Activated T-cell treated with anti-CD3 and anti-CD28 coated beads, Interleukin-2, amount 50 U/mL, for 1 hour (primary cell): ENCODE measurements around the gene KCNC3.
"Not testable (repeated sequence)": the region's sequence is repeated elsewhere in the genome, so short reads cannot be mapped to it uniquely, and the experiment has no call there.

ENCODE experiments used
- DNase-seq: peaks from one replicate; pipeline ENCODE4 v3.0.0-alpha.2; 2020

Gene KCNC3

GRCh38 chr19:50352242-50352641 is 23.1 kb upstream of the KCNC3 start:
- DNase-seq, result no peak

DNA sequence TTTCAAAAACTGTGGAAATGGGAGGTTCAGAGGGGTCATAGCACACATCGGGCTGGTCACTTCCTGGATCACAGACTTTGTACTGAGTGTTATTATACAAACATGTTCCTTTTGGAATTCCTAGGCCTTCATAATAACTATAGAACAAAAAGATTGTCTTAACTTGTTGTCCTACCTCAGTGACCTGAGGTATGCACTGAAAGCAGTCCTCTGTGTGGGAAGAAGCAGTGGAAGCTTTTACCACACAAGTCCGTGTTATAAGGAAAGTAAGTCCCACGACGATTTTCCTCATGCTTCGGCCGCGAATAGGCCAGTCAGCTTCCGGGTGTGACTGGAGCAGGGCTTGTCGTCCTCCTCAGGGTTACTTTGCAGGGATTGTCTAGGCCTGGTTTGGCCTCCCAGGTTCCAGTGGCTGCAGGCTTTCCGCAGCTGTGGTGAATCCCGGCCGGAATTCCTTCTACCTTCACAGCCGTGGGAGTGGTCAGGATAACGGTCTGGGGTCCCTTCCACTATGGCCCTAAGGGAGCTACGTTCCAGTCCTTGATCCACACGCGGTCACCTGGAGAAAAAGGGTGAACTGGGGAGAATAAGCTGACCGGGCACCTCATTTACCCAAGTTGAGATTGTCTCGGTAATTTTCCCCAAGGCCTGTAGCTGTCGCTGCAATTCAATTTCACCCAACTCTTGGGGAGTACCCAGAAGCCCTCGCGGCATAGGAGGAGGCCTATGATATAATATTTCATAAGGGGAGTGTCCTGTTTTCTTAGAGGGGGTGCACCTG is 20.3 kb upstream of the KCNC3 start:
- DNase-seq, result no peak

GRCh38 chr19:50347089-50347581 is 18.0 kb upstream of the KCNC3 start:
- not testable (repeated sequence) for DNase-seq

GRCh38 chr19:50344661-50345318 is 15.6 kb upstream of the KCNC3 start:
- DNase-seq, result no peak

DNA sequence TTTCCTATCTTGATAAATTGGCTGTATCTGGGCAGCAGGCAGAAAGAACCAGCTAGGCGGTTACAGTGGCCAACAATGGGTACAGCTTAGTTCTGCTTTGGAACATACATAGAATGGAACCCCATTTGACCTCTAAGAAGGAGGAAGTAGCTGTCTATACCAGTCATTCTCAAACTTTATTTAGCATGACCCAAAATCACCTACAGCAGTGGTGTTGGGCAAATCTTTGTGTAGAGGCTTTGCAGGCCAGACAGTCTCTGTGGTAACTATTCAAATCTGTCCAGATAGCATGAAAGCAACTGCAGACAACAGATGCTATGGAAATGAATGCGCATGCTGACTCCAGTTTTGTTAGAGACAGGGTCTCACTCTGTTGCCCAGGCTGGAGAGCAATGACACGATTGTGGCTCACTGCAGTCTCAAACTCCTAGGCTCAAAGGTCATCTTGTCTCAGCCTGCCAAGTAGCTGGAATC is 12.0 kb upstream of the KCNC3 start:
- no peak for DNase-seq

DNA sequence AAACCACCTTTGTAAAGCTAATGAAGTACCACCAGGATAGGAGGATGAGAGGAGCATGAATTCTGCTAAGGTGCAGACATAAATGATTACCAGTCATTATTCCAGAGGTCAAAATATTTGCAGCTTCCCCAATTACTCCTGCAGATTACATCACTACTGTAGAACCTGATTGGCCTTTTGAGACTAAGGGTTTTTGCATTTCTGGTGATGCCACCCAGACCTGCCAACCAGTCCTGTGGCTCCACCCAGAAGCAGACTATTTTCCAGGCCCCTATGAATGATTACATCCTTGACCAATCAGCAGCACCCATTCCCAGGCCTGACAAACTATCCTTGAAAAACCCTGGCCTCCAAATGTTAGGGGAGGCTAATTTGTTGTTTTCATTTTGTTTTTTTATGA is 11.2 kb upstream of the KCNC3 start:
- no peak for DNase-seq

DNA sequence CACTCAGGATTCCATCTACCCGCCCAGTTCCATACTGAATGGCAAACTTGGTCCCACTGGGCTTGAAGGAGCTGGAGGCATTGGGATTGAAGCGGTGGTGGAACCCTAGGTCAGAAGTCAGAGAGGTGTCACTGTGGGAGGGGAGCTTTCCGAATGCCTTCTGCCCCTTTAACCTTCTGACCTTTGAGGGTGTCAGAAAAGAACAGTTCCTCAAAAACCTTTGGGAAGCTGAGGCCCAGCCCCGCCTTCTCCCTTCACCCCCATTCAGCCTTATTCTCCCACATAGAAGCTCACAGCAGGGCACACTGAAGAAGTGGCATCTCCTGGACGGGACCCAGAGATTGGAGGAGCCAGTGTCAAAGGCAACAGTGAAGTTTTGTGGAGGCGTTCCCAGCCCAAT is 7.9 kb upstream of the KCNC3 start:
- not testable (repeated sequence) for DNase-seq

- no peak for DNase-seq
Measured at GRCh38 chr19:50334741-50335421, 5.7 kb upstream of the KCNC3 start.

DNA sequence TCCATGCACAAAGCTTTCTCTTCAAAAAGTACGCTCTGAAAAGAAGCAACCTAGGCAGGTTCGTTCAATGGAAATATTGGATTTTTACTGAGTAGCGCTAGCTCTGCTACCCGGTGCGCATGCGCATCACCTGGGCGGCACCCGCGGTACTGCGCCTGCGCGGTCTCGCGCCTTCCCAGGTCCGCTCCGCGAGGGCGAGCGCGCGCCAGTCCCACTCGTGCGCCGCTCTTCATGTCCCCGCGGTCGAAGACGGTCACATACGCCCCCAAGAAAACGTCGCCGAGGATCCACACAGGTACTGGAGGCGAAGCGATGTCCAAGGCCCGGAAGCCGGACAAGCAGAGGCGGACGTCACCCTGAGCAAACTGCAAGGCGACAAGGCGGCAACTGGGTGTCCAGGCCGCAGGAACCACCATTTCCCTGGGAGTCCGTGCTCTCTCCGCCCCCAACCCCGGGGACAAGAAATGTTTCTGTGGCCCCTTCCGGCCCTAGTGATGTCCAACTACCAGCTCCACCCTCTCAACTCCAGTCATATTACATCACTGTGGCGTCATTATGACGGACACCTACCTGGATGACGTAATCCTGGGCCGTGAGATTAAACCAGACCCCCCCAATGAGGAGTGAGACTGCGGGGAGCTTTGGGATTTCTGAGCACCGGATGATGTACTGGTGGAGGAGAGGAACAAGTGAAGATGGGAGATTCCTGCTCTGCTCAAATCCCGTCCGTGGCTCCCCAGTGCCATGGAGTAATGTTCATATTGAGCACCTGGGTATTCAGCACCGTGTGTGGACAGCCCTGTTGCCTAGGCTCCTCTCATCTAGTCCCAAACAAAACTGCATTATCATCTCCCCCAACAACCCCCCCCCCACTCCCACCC is 4.8 kb upstream of the KCNC3 start:
- peak; percentile 86 for DNase-seq

GRCh38 chr19:50333235-50333736 is 4.1 kb upstream of the KCNC3 start:
- DNase-seq, result peak; percentile 88

GRCh38 chr19:50332244-50333038 is 3.3 kb upstream of the KCNC3 start:
- DNase-seq, result no peak

- no peak for DNase-seq
Measured at GRCh38 chr19:50331994-50332243, 2.7 kb upstream of the KCNC3 start.

DNA sequence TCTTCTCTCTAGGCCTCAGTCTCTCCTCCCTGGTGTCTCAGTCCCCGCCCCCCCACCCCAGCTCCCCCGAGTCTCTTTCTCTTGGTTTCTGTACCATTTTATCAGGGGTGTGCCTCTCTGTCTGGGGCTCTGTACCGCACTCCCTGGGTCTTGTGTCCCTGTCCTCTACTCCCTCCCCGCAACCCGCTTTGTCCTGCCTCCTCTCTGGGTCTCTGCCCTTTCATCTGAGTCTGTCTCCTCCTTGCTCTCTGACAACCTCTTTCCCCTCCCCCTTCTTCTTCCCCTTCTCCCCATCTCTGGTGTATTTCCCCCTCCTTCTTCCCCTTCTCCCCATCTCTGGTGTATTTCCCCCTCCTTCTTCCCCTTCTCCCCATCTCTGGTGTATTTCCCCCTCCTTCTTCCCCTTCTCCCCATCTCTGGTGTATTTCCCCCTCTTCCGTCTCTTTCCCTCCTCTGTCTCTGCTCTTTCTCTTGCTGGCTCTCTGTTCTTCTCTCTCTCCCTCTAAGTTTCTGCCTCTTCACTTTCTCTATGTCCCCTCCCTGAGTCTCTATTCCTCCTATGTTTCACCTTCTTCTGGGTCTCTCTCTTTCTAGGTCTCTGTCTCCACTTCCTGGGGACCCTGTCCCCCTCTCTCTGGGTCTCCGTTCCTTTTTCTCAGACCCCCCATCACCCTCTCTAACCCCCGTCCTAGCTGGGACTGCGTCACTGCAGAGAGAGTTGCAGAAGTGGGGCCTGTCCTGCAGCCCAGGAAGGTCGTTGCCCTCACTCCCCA is 2.2 kb upstream of the KCNC3 start:
- DNase-seq, result no peak

- DNase-seq, result peak; percentile 75
Measured at GRCh38 chr19:50330365-50331078, 1.3 kb upstream of the KCNC3 start.

GRCh38 chr19:50329926-50330294 is 733 bp upstream of the KCNC3 start:
- DNase-seq, result not testable (repeated sequence)

DNA sequence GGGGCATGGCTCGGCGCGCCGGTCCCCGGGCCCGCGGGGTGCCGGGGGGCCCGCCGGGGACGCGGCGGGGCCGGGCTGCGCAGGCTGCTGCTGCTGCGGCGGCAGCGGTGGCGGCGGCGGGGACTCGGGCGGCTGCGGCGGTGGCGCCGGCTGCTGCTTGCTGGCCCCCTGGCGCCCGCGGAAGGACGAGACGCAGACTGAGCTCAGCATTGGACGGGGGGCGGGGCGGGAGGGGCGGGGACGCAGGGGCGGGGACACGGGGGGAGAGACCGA is 368 bp downstream of the KCNC3 start:
- no peak for DNase-seq

- DNase-seq, result no peak
Measured at GRCh38 chr19:50328224-50328872, 829 bp downstream of the KCNC3 start.

DNA sequence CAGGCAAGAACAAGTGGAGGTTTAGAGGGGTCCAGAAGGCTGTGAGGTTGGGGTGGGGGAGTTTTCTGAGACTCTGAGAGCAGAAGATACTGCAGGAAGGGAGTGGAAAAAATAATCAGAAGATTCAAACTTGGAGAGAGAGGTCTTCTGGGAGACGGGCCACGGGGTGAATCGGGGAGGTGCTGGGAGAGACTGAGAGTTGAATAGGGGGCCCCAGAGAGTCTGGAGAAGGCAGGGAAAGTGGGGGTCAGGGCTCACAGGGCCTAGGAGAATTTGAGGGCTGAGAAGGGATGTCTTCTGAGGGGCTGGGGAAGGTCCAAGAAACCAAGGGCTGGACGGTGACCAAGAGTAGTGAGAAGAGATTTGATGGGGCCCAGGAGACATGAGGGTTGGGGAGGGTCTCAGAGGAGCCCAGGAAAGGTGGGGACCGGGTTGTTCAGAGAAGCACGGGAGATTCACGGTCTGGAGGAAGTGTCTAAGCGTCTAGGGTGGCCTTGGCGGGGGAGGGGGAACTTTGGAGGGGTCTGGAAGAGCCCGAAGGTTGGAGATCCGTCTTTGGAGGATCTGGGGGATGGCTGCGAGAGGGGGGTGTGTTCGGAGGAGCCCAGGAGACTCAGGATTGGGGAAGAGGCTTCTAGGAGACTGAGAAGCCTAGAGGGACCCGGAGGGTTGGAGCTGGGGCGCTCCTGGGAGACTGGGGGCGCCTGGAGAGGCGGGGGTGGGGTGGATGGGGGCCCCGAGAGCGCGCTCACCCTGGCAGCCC is 1.5 kb downstream of the KCNC3 start:
- no peak for DNase-seq

GRCh38 chr19:50327013-50327412 is 2.2 kb downstream of the KCNC3 start:
- DNase-seq, result no peak
